Measurements from ENCODE around the gene PNMA6E. TPM values are rescaled to one million over a fixed set of nuclear protein-coding genes. Genes with fewer than 3 reads are reported as not detected.

Gene PNMA6E
- total RNA-seq, 4 donors from 2014 or later, result not detected

DNA sequence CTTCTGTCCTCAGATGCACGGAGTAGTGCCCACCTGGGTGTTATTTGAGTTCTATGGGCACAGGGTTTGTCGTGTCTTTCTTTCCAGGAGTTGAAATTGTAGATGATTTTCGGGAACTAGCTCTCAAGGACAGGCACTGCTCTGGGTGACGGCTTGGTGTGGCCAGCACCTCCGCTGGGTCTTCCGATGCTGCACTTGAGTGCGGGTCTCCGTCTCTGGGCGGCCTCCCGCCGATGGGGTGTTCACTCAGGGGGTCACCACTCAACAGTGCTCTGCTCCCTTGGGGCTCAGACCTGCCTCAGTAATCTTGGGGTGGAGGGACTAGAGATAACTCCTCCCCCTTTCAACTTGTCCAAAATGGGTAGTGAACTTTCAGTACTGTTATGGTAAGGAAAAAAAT, 12.6 kb upstream of the PNMA6E start:
- H3K9me3 ChIP-seq, result no peaks in the 10 kb centered on the region
- ATAC-seq (no peak), DNase-seq (no peak)
- peaks cover 0 to 14% (median 5%) of the 10 kb centered on the region in 3 donors for H3K27me3 ChIP-seq
- no peaks in the 10 kb centered on the region for H3K36me3 ChIP-seq
- H3K4me3 ChIP-seq, result no peak overlapping the region
- H3K4me1 ChIP-seq, result peaks cover 0 to 3% of the 10 kb centered on the region in 2 donors
- TF ChIP-seq, protein P1, sequence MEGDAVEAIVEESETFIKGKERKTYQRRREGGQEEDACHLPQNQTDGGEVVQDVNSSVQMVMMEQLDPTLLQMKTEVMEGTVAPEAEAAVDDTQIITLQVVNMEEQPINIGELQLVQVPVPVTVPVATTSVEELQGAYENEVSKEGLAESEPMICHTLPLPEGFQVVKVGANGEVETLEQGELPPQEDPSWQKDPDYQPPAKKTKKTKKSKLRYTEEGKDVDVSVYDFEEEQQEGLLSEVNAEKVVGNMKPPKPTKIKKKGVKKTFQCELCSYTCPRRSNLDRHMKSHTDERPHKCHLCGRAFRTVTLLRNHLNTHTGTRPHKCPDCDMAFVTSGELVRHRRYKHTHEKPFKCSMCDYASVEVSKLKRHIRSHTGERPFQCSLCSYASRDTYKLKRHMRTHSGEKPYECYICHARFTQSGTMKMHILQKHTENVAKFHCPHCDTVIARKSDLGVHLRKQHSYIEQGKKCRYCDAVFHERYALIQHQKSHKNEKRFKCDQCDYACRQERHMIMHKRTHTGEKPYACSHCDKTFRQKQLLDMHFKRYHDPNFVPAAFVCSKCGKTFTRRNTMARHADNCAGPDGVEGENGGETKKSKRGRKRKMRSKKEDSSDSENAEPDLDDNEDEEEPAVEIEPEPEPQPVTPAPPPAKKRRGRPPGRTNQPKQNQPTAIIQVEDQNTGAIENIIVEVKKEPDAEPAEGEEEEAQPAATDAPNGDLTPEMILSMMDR (IDR thresholded peaks at IDR 0.05 in 4 of 5, conservative IDR thresholded peaks at IDR 0.05 in 1 of 5), result no peak
- no peak for TF ChIP-seq POLR2A (IDR thresholded peaks at IDR 0.05)
- intact Hi-C loops (cut with DNase I; ENCODE audit: low total_unique reads), result no loop called here
- H3K27ac ChIP-seq, result no peak overlapping the region
- in situ Hi-C loops (cut with MboI; ENCODE audit: low sequenced_read_pairs in 4 of 4), result no loop called here

DNA sequence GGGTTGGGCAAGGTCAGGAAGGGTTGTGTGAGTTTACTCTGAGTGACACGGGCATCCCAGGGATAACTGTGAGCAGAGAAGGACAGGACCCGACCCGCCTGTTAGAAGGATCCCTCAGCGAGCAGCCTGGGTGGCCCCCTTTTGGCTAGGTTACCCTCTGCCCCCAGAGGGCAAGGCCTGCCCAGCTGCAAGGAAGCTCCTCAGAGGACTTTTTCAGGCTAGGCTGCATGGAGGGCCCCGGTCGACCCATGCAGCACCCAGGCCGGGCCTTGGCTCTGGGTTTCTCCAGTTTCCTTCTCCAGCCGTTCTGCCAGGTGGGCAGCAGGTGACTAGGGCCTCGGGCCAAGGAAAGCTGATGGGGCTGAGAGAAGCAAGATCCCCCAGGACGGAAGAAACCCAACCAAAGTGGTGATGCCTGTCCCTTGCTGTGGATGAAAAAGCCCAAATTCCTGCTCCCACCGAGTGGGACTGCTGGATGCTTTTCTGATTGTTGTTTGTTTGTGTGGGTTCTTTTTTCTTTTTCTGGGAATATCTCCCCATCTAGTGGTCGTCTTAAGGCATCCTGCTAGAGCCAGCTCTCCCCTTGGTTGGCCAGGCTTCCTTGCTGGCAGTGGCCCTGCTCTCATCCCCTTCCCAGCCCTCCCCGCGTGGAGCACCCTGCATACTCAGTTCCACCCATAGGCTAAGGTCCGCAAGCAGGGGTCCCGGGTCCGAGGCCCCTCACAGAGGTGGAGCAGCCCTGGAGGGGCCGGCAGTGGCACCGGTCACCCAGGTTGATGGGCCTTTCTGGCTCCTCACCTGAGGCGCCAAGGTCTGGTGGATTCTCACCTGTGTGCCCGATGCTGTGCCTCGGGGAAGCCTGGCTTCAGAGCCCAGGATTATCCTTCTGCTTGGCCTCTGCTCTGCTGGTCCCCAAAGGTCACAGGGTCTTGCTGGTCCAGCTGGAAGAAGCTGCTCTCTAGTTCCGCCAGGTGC, 11.9 kb upstream of the PNMA6E start:
- Histone ChIP-seq H3K4me3 (peak overlapping the region in 1 of 4 donors; percentile 54), H3K4me1 (peaks cover 0 to 3% of the 10 kb centered on the region in 2 donors), H3K9me3 (no peaks in the 10 kb centered on the region), H3K36me3 (no peaks in the 10 kb centered on the region), H3K27ac (no peak overlapping the region), H3K27me3 (peaks cover 0 to 14% (median 5%) of the 10 kb centered on the region in 3 donors)
- TF ChIP-seq, protein P1 (IDR thresholded peaks at IDR 0.05 in 4 of 5, conservative IDR thresholded peaks at IDR 0.05 in 1 of 5), result no peak
- no peak for TF ChIP-seq POLR2A (IDR thresholded peaks at IDR 0.05)
- no peak for ATAC-seq
- intact Hi-C loops (cut with DNase I; ENCODE audit: low total_unique reads), result no loop called here
- DNase-seq, result no peak
- in situ Hi-C loops (cut with MboI; ENCODE audit: low sequenced_read_pairs in 4 of 4), result no loop called here

DNA sequence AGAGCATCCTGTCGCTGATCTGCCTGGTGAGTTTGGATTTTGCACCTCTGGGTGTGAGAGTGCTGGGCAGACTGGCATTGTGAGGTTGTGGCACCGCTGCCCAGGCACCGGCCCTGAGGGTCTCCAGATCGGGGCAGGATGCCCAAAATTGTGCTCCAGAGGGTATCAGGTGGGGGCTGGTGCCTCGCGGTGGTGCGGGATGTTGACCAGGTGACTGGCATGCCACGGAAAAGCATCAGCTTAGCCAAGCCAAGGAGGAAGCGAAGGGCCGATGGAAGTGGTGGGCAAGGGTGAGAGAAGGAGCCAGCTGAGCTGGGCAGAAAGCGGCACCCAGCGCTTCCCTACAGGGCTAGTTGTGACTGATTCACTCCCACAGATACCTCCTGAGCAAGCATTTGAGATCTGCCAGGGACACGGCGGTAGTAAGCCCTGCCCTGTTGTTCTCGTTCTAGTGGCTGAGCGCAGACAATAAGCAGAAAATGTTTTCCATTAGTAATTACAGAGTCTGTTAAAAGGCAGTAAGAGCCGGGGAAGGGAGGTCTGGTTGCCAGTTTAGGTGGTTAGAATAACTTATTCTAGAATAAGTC, 10.9 kb upstream of the PNMA6E start:
- H3K36me3 ChIP-seq, result no peaks in the 10 kb centered on the region
- DNase-seq (no peak), ATAC-seq (no peak)
- H3K9me3 ChIP-seq, result no peaks in the 10 kb centered on the region
- H3K4me3 ChIP-seq, result peak overlapping the region; percentile 43 to 54 (median 50)
- peaks cover 0 to 14% (median 5%) of the 10 kb centered on the region in 3 donors for H3K27me3 ChIP-seq
- TF ChIP-seq POLR2A (IDR thresholded peaks at IDR 0.05), result no peak
- TF ChIP-seq, protein P1 (IDR thresholded peaks at IDR 0.05 in 4 of 5, conservative IDR thresholded peaks at IDR 0.05 in 1 of 5), result no peak
- H3K4me1 ChIP-seq, result no peaks in the 10 kb centered on the region
- in situ Hi-C loops (cut with MboI; ENCODE audit: low sequenced_read_pairs in 4 of 4), result no loop called here
- intact Hi-C loops (cut with DNase I; ENCODE audit: low total_unique reads), result no loop called here
- peak overlapping the region in 2 of 4 donors; percentile 34 to 38 for H3K27ac ChIP-seq

DNA sequence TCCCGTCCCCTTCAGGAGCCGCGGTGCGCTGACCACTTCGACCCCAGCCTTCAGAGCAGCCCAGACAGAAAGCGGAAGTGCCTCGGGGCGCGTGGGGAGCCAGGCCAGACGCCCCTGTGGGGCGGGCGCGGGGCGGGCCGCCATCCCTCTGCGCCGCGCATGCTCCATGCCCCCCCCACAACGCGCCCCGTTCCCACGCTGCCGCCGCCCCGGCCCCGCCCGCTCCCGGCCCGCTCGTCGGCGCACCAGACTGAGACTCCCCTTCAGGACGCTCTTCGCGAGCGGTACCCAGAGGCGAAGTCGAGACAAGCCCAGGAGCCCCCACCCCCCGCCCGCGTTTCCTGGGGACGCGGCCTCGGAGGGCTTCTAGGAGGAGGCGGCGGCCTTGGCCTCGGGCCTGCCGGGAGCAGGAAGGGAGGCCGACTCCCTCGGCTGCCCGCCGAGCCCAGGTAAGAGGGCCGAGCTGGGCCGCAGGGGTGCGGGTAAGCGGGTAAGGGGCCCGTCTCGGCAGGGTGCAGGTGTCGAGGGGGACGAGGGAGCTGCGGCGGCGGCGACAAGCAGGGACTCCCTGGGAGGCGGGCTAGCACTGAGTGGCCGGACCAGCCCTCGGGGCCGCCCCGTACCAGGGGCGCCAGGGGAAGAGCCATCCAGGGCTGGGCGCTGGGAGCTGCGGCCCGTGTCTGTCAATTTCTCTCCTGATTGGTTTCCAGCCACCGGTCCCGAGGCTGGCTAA, 10.3 kb upstream of the PNMA6E start, which contains the start of gene ZFP92:
TSS of gene ZFP92 (plus strand) at position 218 of the 733 bp plus-strand sequence. CDS start 6,851 bp downstream, outside the sequence.
- DNase-seq (no peak), ATAC-seq (no peak)
- intact Hi-C loops (cut with DNase I; ENCODE audit: low total_unique reads), result no loop called here
- in situ Hi-C loops (cut with MboI; ENCODE audit: low sequenced_read_pairs in 4 of 4), result no loop called here
- Histone ChIP-seq H3K4me1 (no peaks in the 10 kb centered on the region), H3K27ac (peak within 1 kb of the TSS; percentile 33 to 42 (median 36)), H3K4me3 (peak within 1 kb of the TSS; percentile 43 to 54 (median 50)), H3K9me3 (no peaks in the 10 kb centered on the region), H3K27me3 (peaks cover 0 to 14% (median 5%) of the 10 kb centered on the region in 3 donors), H3K36me3 (no peaks in the 10 kb centered on the region)
- TF ChIP-seq, protein P1 (IDR thresholded peaks at IDR 0.05 in 4 of 5, conservative IDR thresholded peaks at IDR 0.05 in 1 of 5), result no peak
- no peak for TF ChIP-seq POLR2A (IDR thresholded peaks at IDR 0.05)
